ENCODE data around the gene VPS39.

VPS39 gene

DNA sequence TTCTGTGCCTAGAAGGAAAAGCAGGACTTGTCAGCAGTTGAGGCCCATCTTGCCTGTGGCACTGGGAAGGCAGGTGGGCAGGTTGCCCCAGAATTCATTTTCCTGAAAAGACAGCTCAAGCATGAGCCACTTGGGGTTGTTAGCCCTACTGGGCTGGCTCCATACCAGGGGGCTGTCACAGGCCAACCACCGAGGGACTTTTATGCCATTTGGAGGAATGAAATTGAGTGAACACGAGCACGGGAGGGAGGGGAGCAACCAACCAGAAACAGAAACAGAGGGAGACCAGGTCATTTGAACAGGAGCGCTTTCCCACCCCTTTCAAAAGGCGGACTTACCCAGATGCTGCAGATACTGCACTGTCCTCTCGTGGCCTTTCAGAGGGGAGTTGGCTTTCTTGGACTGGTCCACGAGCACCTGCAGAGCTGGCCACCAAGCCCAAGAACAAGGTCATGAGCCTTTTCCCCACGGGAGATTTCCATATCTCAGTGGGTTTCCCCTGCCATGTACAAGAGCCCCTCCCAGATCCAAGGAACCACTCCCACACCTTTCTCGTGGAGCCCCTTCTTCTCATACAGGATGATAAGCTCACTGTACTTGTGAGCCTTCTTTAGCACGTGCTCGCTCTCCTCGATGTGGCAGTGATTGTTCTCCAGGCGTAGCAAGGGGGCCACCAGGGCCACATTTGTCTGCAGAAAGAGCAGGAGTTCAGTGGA is 41.7 kb downstream of the VPS39 start:
- in situ Hi-C loops (cut with MboI; ENCODE audit: low pct_unique_long_range_greater_than_20kb, low sequenced_read_pairs, unreplicated experiment): no loop called here
- TF ChIP-seq, protein P1, sequence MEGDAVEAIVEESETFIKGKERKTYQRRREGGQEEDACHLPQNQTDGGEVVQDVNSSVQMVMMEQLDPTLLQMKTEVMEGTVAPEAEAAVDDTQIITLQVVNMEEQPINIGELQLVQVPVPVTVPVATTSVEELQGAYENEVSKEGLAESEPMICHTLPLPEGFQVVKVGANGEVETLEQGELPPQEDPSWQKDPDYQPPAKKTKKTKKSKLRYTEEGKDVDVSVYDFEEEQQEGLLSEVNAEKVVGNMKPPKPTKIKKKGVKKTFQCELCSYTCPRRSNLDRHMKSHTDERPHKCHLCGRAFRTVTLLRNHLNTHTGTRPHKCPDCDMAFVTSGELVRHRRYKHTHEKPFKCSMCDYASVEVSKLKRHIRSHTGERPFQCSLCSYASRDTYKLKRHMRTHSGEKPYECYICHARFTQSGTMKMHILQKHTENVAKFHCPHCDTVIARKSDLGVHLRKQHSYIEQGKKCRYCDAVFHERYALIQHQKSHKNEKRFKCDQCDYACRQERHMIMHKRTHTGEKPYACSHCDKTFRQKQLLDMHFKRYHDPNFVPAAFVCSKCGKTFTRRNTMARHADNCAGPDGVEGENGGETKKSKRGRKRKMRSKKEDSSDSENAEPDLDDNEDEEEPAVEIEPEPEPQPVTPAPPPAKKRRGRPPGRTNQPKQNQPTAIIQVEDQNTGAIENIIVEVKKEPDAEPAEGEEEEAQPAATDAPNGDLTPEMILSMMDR (IDR thresholded peaks at IDR 0.05; ENCODE audit: extremely low read depth, insufficient read depth, missing control alignments): no peak
- no peak for DNase-seq (ENCODE audit: low spot score)

DNA sequence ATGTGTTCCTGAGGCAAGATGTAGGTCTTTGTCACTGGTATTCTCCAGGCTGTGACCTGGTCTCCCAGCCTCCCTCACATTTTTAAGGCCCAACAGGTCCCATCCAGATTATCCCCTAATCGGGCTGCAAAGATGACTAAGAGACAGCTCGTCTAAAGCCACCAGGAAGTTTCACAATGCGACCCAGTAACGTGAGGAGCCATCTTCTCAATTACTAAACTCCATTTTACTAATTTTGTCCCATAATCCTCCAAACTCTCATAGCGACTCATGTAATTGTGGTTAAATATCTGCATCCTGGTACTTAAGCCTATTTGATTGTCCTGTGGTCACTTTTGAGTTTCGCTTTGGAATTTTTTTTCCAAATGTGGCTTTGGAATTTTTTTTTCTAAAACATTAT is 43.0 kb downstream of the VPS39 start:
- no peak for DNase-seq (ENCODE audit: low spot score)
- in situ Hi-C loops (cut with MboI; ENCODE audit: low pct_unique_long_range_greater_than_20kb, low sequenced_read_pairs, unreplicated experiment): no loop called here

DNA sequence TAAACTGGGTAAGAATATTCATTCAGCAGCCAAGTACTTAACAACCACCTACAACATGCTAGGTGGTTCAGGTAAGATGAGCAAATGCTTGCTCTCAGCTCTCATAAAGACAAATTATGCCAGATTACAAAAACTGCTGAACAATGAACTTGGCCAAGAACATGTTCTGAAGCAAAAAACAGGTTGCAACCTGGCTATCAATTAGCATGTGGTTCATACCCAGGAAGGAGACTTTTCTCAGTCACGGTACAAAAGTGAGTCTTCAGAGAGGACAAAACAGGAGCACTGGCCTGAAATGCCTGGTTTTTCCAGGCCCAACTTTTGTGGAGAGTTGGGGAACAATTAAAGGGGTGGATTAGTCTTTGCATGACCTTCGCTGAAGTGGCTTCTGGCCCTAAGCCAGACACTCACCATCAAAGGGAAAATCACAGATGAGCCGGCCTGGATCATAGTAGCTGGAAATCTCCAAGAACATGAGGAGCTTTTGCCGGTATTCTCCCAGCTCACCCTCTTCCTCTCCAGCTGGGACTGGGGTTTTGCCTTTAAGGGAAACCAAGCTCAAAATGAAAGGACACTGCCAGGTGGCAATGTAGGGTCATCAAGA is 44.1 kb downstream of the VPS39 start:
- TF ChIP-seq, protein P1 (IDR thresholded peaks at IDR 0.05; ENCODE audit: extremely low read depth, insufficient read depth, missing control alignments): no peak

More for the DNA sequence above, 43.0 kb downstream of the VPS39 start:
- TF ChIP-seq, protein P1 (IDR thresholded peaks at IDR 0.05; ENCODE audit: extremely low read depth, insufficient read depth, missing control alignments): no peak

DNA sequence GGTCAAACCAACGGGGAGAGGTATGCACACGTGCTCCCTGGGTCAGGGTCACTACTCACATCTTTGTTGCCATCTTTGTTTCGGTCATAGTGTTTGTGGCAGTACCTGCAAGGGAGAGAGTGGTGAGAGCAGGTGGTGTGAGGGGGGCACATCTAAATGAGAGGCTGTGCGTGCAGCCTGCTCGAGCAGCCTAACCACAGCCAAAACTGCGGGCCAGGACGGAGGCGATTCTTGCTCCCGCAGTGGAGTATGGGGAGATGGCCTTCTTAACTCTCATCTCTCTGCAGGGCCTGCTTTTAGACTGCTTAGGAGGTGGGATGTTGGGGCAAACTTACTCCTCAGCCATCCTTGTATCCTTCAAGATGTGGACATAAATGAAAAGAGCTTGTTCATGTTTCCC is 44.8 kb downstream of the VPS39 start:
- TF ChIP-seq, protein P1 (IDR thresholded peaks at IDR 0.05; ENCODE audit: extremely low read depth, insufficient read depth, missing control alignments): no peak
- DNase-seq (ENCODE audit: low spot score): no peak
- in situ Hi-C loops (cut with MboI; ENCODE audit: low pct_unique_long_range_greater_than_20kb, low sequenced_read_pairs, unreplicated experiment): no loop called here

More for the DNA sequence above, 44.1 kb downstream of the VPS39 start:
- DNase-seq (ENCODE audit: low spot score): no peak
- in situ Hi-C loops (cut with MboI; ENCODE audit: low pct_unique_long_range_greater_than_20kb, low sequenced_read_pairs, unreplicated experiment): no loop called here

DNA sequence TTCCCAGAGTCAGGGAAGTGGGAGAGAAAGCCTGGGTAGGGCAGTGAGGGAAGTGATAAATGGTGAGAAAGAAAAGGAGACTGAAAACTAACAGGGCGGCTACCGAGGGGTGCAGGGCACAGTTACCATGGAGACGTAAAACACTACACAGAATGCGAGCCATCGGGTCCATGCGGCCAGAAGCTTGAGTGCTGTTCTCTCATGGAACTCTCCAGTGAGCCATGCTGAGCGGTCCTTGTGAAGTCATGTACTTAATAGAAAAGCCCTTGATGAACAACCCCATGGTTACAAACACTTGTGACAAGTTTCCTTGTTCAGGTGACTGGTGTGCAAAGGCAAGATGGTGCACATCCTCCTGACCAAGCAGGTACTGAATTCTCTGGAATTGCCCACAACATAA is 48.0 kb downstream of the VPS39 start:
- TF ChIP-seq, protein P1 (IDR thresholded peaks at IDR 0.05; ENCODE audit: extremely low read depth, insufficient read depth, missing control alignments): no peak
- in situ Hi-C loops (cut with MboI; ENCODE audit: low pct_unique_long_range_greater_than_20kb, low sequenced_read_pairs, unreplicated experiment): no loop called here
- DNase-seq (ENCODE audit: low spot score): no peak

DNA sequence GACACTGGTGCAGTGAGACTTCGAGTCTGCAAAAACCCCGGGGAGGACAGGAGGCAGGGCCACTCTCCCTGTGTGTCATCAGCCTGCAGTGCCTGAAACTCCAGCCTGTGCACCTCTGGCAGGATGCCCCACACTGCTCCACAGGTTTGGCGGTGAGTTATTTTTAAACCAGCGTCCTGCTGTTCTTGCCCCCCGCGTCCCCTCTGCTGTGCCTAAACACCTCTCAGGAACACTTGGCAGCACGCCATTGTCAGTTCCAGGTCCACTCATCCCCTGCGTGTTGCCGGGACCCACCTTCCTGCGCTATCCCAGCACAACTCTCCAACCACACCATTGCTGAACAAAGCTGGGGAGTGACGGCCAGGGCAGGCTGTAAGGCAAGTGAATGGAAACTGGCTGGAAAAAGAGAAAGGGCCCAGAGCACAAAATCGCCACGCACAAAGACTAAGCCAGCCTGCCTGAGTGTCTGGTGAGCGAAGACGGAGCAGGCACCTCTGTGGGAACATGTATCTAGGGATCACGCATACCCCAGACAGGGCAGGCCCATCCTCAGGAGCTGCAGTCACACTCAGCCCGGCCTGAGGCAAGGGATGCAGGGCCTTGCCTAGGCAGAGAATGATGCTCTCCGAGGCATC is 48.6 kb downstream of the VPS39 start:
- no peak for DNase-seq (ENCODE audit: low spot score)
- in situ Hi-C loops (cut with MboI; ENCODE audit: low pct_unique_long_range_greater_than_20kb, low sequenced_read_pairs, unreplicated experiment): no loop called here
- TF ChIP-seq, protein P1 (IDR thresholded peaks at IDR 0.05; ENCODE audit: extremely low read depth, insufficient read depth, missing control alignments): no peak

Data from GM13977 (cell line).